IMR-90 (cell line): ENCODE measurements around the gene ITPR2. TPM values are rescaled to one million over a fixed set of nuclear protein-coding genes. Genes with fewer than 3 reads are reported as not detected.
A peak's percentile ranks its signal among the peaks of the same experiment; 100 is the strongest.

Experiments used
- ATAC-seq: fragments of 200-7000 bp; cut with Tn5 transposase; 2 replicates; pipeline ENCODE4 v1.9.1; 2020; ENCODE audit warnings: low read depth, mild to moderate bottlenecking, moderate library complexity
- BruUV-seq: library from RNA; stranded (reverse); fragments of 400-500 nt; replicated peaks from 2 replicates; lab custom pipeline; 2021; lab: Mats Ljungman, UMichigan
- CTCF ChIA-PET: fragments of 300-600 bp; formaldehyde crosslinking; extraction: SDS; loops from one replicate; lab custom pipeline; 2021; ENCODE audit warnings: antibody characterized with exemption; lab: Yijun Ruan, JAX
- POLR2A ChIA-PET: fragments of 300-600 bp; sonication (Branson Sonifier 250); formaldehyde crosslinking; loops from one replicate; lab custom pipeline; 2022; ENCODE audit warnings: antibody characterized with exemption; ENCODE audit not compliant: unreplicated experiment; lab: Charles Lee
- DNase-seq: peaks from one replicate; pipeline ENCODE4 v3.0.0; 2013
- H2AFZ ChIP-seq: replicated peaks from 2 replicates; pipeline ENCODE3; 2013; ENCODE audit warnings: low read length, mild to moderate bottlenecking; ENCODE audit not compliant: poor library complexity
- H2AK5ac ChIP-seq: 2 replicates; pipeline ENCODE4 v1.6.1; 2013; ENCODE audit warnings: low read depth, low read length, inconsistent platforms
- H2AK9ac ChIP-seq: replicated peaks from 2 replicates; pipeline ENCODE3; 2013; ENCODE audit warnings: mild to moderate bottlenecking, low read depth, low read length, moderate library complexity; ENCODE audit not compliant: poor library complexity
- H2BK120ac ChIP-seq: 2 replicates; pipeline ENCODE4 v1.6.1; 2013; ENCODE audit warnings: low read depth, low read length, inconsistent platforms
- H2BK15ac ChIP-seq: 3 replicates; pipeline ENCODE4 v1.6.1; 2013; ENCODE audit warnings: low read depth, low read length, inconsistent platforms
- H2BK20ac ChIP-seq: 2 replicates; pipeline ENCODE4 v1.6.1; 2013; ENCODE audit warnings: low read depth, mild to moderate bottlenecking, inconsistent platforms, low read length, moderate library complexity
- H2BK5ac ChIP-seq: 2 replicates; pipeline ENCODE4 v1.6.1; 2013; ENCODE audit warnings: mild to moderate bottlenecking, low read depth, low read length, inconsistent platforms; ENCODE audit not compliant: poor library complexity, severe bottlenecking
- H3K14ac ChIP-seq: replicated peaks from 2 replicates; pipeline ENCODE4 v1.6.1; 2013; ENCODE audit warnings: low read depth, low read length, inconsistent platforms
- H3K18ac ChIP-seq: 2 replicates; pipeline ENCODE4 v1.6.1; 2013; ENCODE audit warnings: low read depth, low read length, control low read depth
- H3K23ac ChIP-seq: 2 replicates; pipeline ENCODE4 v1.6.1; 2013; ENCODE audit warnings: low read depth, low read length, inconsistent platforms
- H3K27ac ChIP-seq: 2 replicates; pipeline ENCODE4 v1.5.1; 2013; ENCODE audit warnings: mild to moderate bottlenecking, control low read depth, low read length; ENCODE audit not compliant: insufficient read depth
- H3K27me3 ChIP-seq: 2 replicates; pipeline ENCODE4 v1.6.1; 2013; ENCODE audit warnings: low read length; ENCODE audit not compliant: control insufficient read depth, insufficient read depth
- H3K36me3 ChIP-seq: 2 replicates; pipeline ENCODE4 v1.6.1; 2013; ENCODE audit warnings: low read length, mixed read lengths; ENCODE audit not compliant: control insufficient read depth, insufficient read depth
- H3K4ac ChIP-seq: 2 replicates; pipeline ENCODE4 v1.6.1; 2013; ENCODE audit warnings: low read depth, low read length, inconsistent platforms
- H3K4me1 ChIP-seq: 2 replicates; pipeline ENCODE4 v1.6.1; 2013; ENCODE audit warnings: low read length, mixed read lengths; ENCODE audit not compliant: control insufficient read depth, insufficient read depth
- H3K4me2 ChIP-seq: 2 replicates; pipeline ENCODE4 v1.6.1; 2013; ENCODE audit warnings: low read depth, mild to moderate bottlenecking, control low read depth, low read length, moderate library complexity
- H3K4me3 ChIP-seq: 2 replicates; pipeline ENCODE4 v1.5.1; 2013; ENCODE audit warnings: low read depth, mild to moderate bottlenecking, control low read depth, low read length, moderate library complexity; ENCODE audit not compliant: insufficient read depth
- H3K56ac ChIP-seq: 2 replicates; pipeline ENCODE4 v1.6.1; 2013; ENCODE audit warnings: low read length, inconsistent platforms; ENCODE audit not compliant: insufficient read depth; ENCODE audit errors: extremely low read depth
- H3K79me1 ChIP-seq, 2 experiments: 2 replicates each; pipeline ENCODE4 v1.6.1; 2013; ENCODE audit warnings: low read length in 2 of 2, inconsistent platforms in 1 of 2, low read depth in 1 of 2
- H3K9ac ChIP-seq: 2 replicates; pipeline ENCODE4 v1.6.1; 2013; ENCODE audit warnings: low read depth, low read length, control low read depth
- H3K9me1 ChIP-seq: 2 replicates; pipeline ENCODE4 v1.6.1; 2013; ENCODE audit warnings: low read length, inconsistent platforms; ENCODE audit not compliant: insufficient read depth
- H3K9me3 ChIP-seq: 2 replicates; pipeline ENCODE4 v1.6.1; 2013; ENCODE audit warnings: low read length; ENCODE audit not compliant: control insufficient read depth, insufficient read depth
- H4K20me1 ChIP-seq: 2 replicates; pipeline ENCODE4 v1.6.1; 2013; ENCODE audit warnings: low read length, inconsistent platforms; ENCODE audit not compliant: insufficient read depth
- H4K5ac ChIP-seq: 2 replicates; pipeline ENCODE4 v1.6.1; 2013; ENCODE audit warnings: mild to moderate bottlenecking, low read depth, low read length, control low read depth
- H4K8ac ChIP-seq, 2 experiments: 2 replicates each; pipeline ENCODE4 v1.6.1; 2013; ENCODE audit warnings: low read depth in 2 of 2, low read length in 2 of 2, control low read depth in 1 of 2, inconsistent platforms in 1 of 2
- H4K91ac ChIP-seq: 2 replicates; pipeline ENCODE4 v1.6.1; 2013; ENCODE audit warnings: low read depth, low read length, inconsistent platforms; ENCODE audit not compliant: insufficient read depth
- BHLHE40 ChIP-seq: fragments of 150-350 bp; IDR thresholded peaks from 2 replicates; pipeline ENCODE4 v1.6.1; 2016; ENCODE audit warnings: mild to moderate bottlenecking, low read depth, low read length
- CEBPB ChIP-seq: IDR thresholded peaks from 2 replicates; pipeline ENCODE4 v1.6.1; 2012; ENCODE audit warnings: low read depth, low read length, improper control_type of control experiment
- CTCF ChIP-seq: conservative IDR thresholded peaks from 2 replicates; pipeline ENCODE4 v1.5.1; 2012; ENCODE audit warnings: mild to moderate bottlenecking, low read depth, low read length, improper control_type of control experiment
- FOS ChIP-seq: fragments of 150-350 bp; IDR thresholded peaks from 2 replicates; pipeline ENCODE4 v1.6.1; 2016; ENCODE audit warnings: low read depth, low read length
- MAFK ChIP-seq: IDR thresholded peaks from 2 replicates; pipeline ENCODE4 v1.6.1; 2012; ENCODE audit warnings: low read depth, low read length, improper control_type of control experiment
- MAZ ChIP-seq: IDR thresholded peaks from 2 replicates; pipeline ENCODE4 v1.6.1; 2012; ENCODE audit warnings: low read depth, mild to moderate bottlenecking, low read length, improper control_type of control experiment, moderate library complexity, borderline replicate concordance
- MXI1 ChIP-seq: IDR thresholded peaks from 2 replicates; pipeline ENCODE4 v1.6.1; 2012; ENCODE audit warnings: low read depth, mild to moderate bottlenecking, low read length, moderate library complexity, borderline replicate concordance
- NFE2L2 ChIP-seq: fragments of 150-350 bp; IDR thresholded peaks from 2 replicates; pipeline ENCODE4 v1.6.1; 2016; ENCODE audit warnings: low read depth, mild to moderate bottlenecking, low read length
- POLR2A ChIP-seq: IDR thresholded peaks from 2 replicates; pipeline ENCODE4 v1.6.1; 2012; ENCODE audit warnings: mild to moderate bottlenecking, low read depth, low read length
- RAD21 ChIP-seq: IDR thresholded peaks from 2 replicates; pipeline ENCODE4 v1.6.1; 2012; ENCODE audit warnings: low read length, improper control_type of control experiment
- RCOR1 ChIP-seq: IDR thresholded peaks from 2 replicates; pipeline ENCODE4 v1.6.1; 2012; ENCODE audit warnings: mild to moderate bottlenecking, low read length, improper control_type of control experiment; ENCODE audit not compliant: insufficient replicate concordance
- RFX5 ChIP-seq: IDR thresholded peaks from 2 replicates; pipeline ENCODE4 v1.8.0; 2012; ENCODE audit warnings: low read depth, mild to moderate bottlenecking, low read length, moderate library complexity
- SMC3 ChIP-seq: fragments of 150-350 bp; IDR thresholded peaks from 2 replicates; pipeline ENCODE4 v1.6.1; 2016; ENCODE audit warnings: low read depth, mild to moderate bottlenecking, antibody characterized with exemption, low read length, moderate library complexity
- USF2 ChIP-seq: fragments of 150-350 bp; IDR thresholded peaks from 2 replicates; pipeline ENCODE4 v1.6.1; 2017; ENCODE audit warnings: mild to moderate bottlenecking, antibody characterized with exemption, low read length, low read depth
- WGBS, 2 experiments: methylation state at CpG; one replicate each; pipeline versions ENCODE4 v1.1.5 to v1.1.7; 2013; ENCODE audit warnings: missing lambda C conversion rate in 2 of 2; ENCODE audit not compliant: insufficient read length in 1 of 2; ENCODE audit errors: extremely low coverage in 2 of 2; 5-methylcytosine and 5-hydroxymethylcytosine counted together
- dilution Hi-C: fragments of 300-500 bp; cut with HindIII; formaldehyde crosslinking; loops from one replicate; pipeline ENCODE4 v1.14.3; 2018; ENCODE audit warnings: low sequenced_read_pairs; ENCODE audit not compliant: unreplicated experiment
- in situ Hi-C: fragments of 300-500 bp; cut with MboI; formaldehyde crosslinking; loops from 3 replicates; pipeline ENCODE4 v1.14.3; 2019; ENCODE audit warnings: low sequenced_read_pairs, inconsistent platforms, mixed read lengths
- intact Hi-C: fragments of 100-400 bp; cut with micrococcal nuclease; formaldehyde crosslinking; loops from 2 replicates; pipeline ENCODE4 v1.10.0; 2022
- polyA plus RNA-seq, 3 experiments: library from polyadenylated mRNA; depleted of rRNA; stranded (reverse); fragments of >200 nt; gene quantifications; 2 replicates each; pipeline ENCODE4 v1.2.3, GENCODE V29; 2012; ENCODE audit warnings: low replicate concordance in 1 of 3
- total RNA-seq: library from RNA; depleted of rRNA; stranded (reverse); fragments of >200 nt; gene quantifications from 2 replicates; pipeline ENCODE4 v1.2.3, GENCODE V29; 2012

Gene ITPR2
- total and polyA plus RNA-seq, 2 of the 4 experiments (the other 2 are of a cell fraction) = 1.2 to 9.0 TPM

- H3K23ac ChIP-seq = peak overlapping the region; percentile 50; the same call in 1 of the 2 replicates
- no peak overlapping the region for H3K18ac ChIP-seq
- H4K5ac ChIP-seq = no peak overlapping the region
- no peaks in the 10 kb centered on the region for H4K20me1 ChIP-seq
- H3K9ac ChIP-seq = no peak overlapping the region
- H2AFZ ChIP-seq = peak overlapping the region; percentile 75
- 0 out of 2 replicates have a peak overlapping the region, but pooled peaks have one; percentile 8 for H3K4me2 ChIP-seq
- H4K91ac ChIP-seq = peak overlapping the region; percentile 27; the same call in 1 of the 2 replicates
- no TSS peak for BruUV-seq
- peak overlapping the region; percentile 50; the same call in 1 of the 2 replicates for H2BK120ac ChIP-seq
- no peaks in the 10 kb centered on the region for H3K79me1 ChIP-seq
- peaks cover 2% of the 10 kb centered on the region; the same call in 1 of the 2 replicates for H3K4me1 ChIP-seq
- H3K9me3 ChIP-seq = no peaks in the 10 kb centered on the region
- peak overlapping the region; percentile 9; the same call in 1 of the 2 replicates for H2BK20ac ChIP-seq
- no peaks in the 10 kb centered on the region for H3K36me3 ChIP-seq
- H2AK5ac ChIP-seq = peak overlapping the region; percentile 65
- DNase-seq (peak; percentile 78), ATAC-seq (peak; percentile 96)
- peak overlapping the region; percentile 79 for H2AK9ac ChIP-seq
- H2BK5ac ChIP-seq = peak overlapping the region; percentile 22
- in situ Hi-C loops (no loop called here), dilution Hi-C loops (no loop called here), intact Hi-C loops (loop anchor here (2.0 kb wide), 1 partner anchor 64 kb away; no protein-coding TSS in a partner anchor)
- peak overlapping the region in 1 of 2 experiments; percentile 14; a peak in 1 of 4 replicates for H4K8ac ChIP-seq
- no peak overlapping the region for H3K4me3 ChIP-seq
- peak overlapping the region; percentile 8; the same call in 1 of the 3 replicates for H2BK15ac ChIP-seq
- H3K4ac ChIP-seq = peak overlapping the region; percentile 46; the same call in 1 of the 2 replicates
- H3K9me1 ChIP-seq = peaks cover 11% of the 10 kb centered on the region; the same call in 1 of the 2 replicates
- H3K27ac ChIP-seq = no peak overlapping the region
- CTCF ChIA-PET = no interaction called here
- WGBS, 2 experiments = no CpG with 5 or more reads among the region's 11 CpGs
- POLR2A ChIA-PET = no interaction called here
- no peak overlapping the region for H3K56ac ChIP-seq
- H3K14ac ChIP-seq = peak overlapping the region; percentile 42; the same call in 1 of the 2 replicates
- no peaks in the 10 kb centered on the region for H3K27me3 ChIP-seq
- TF ChIP-seq RFX5 (no peak), MAFK (0 out of 2 replicates have a peak, but pooled peaks have one; percentile 17), USF2 (peak; percentile 34; the same call in 1 of the 2 replicates), SMC3 (no peak), CEBPB (no peak), BHLHE40 (peak; percentile 77), FOS (peak; percentile 51), POLR2A (no peak), RAD21 (no peak), MXI1 (no peak), MAZ (peak; percentile 29; the same call in 1 of the 2 replicates), RCOR1 (no peak), CTCF (no peak), NFE2L2 (no peak)
These were observed 494.1 kb downstream of the ITPR2 start for GRCh38 chr12:26338586-26339572.
